GM08714 (cell line): ENCODE data around the gene ZFAND6.
"Not testable (repeated sequence)": the region's sequence is repeated elsewhere in the genome, so short reads cannot be mapped to it uniquely, and the experiment has no call there.

Source experiments
- H3K4me3 ChIP-seq: fragments of 200-500 bp; sonication (Bioruptor generic); 2 replicates; pipeline ENCODE4 v1.5.1; 2014; ENCODE audit warnings: mild to moderate bottlenecking, low read length, inconsistent platforms
- ZNF274 ChIP-seq: IDR thresholded peaks from 2 replicates; pipeline ENCODE4 v1.6.1; 2012; ENCODE audit warnings: mild to moderate bottlenecking, low read depth, low read length

Gene ZFAND6

GRCh38 chr15:80058851-80059785, at the start of gene ZFAND6:
Gene ZFAND6, plus strand, starts transcription at chr15:80059676. Its CDS starts 60,669 bp downstream, at chr15:80120345.
- H3K4me3 ChIP-seq: peak within 1 kb of the TSS; percentile 89
- TF ChIP-seq ZNF274: no peak

GRCh38 chr15:80010131-80010673, 49.3 kb upstream of the ZFAND6 start:
- H3K4me3 ChIP-seq: no peak overlapping the region
- no peak for TF ChIP-seq ZNF274

GRCh38 chr15:80011041-80011523, 48.4 kb upstream of the ZFAND6 start:
- not testable (repeated sequence) for H3K4me3 ChIP-seq

- TF ChIP-seq ZNF274: no peak
- H3K4me3 ChIP-seq: no peak overlapping the region; the same call in 1 of the 2 replicates
Measured at GRCh38 chr15:80011596-80011995, 47.9 kb upstream of the ZFAND6 start.

- no peak overlapping the region for H3K4me3 ChIP-seq
- TF ChIP-seq ZNF274: no peak
Measured at GRCh38 chr15:80012060-80012726, 47.3 kb upstream of the ZFAND6 start.

GRCh38 chr15:80014186-80014585, 45.3 kb upstream of the ZFAND6 start:
- H3K4me3 ChIP-seq: not testable (repeated sequence)

GRCh38 chr15:80015156-80015555, 44.3 kb upstream of the ZFAND6 start:
- H3K4me3 ChIP-seq: no peak overlapping the region
- no peak for TF ChIP-seq ZNF274

- not testable (repeated sequence) for H3K4me3 ChIP-seq
Measured at GRCh38 chr15:80016506-80016905, 43.0 kb upstream of the ZFAND6 start.

- H3K4me3 ChIP-seq: peak overlapping the region; percentile 45; the same call in 1 of the 2 replicates
Measured at GRCh38 chr15:80017139-80017538, 42.3 kb upstream of the ZFAND6 start.

- peak overlapping the region; percentile 57; the same call in 1 of the 2 replicates for H3K4me3 ChIP-seq
- TF ChIP-seq ZNF274: no peak
Measured at GRCh38 chr15:80019168-80019745, 40.2 kb upstream of the ZFAND6 start.

- H3K4me3 ChIP-seq: not testable (repeated sequence)
Measured at GRCh38 chr15:80020149-80020548, 39.3 kb upstream of the ZFAND6 start.

- no peak for TF ChIP-seq ZNF274
- no peak overlapping the region for H3K4me3 ChIP-seq
Measured at GRCh38 chr15:80020731-80021130, 38.7 kb upstream of the ZFAND6 start.

- H3K4me3 ChIP-seq: no peak overlapping the region
- no peak for TF ChIP-seq ZNF274
Measured at GRCh38 chr15:80026310-80026709, 33.2 kb upstream of the ZFAND6 start.

- no peak overlapping the region for H3K4me3 ChIP-seq
- no peak for TF ChIP-seq ZNF274
Measured at GRCh38 chr15:80026754-80027153, 32.7 kb upstream of the ZFAND6 start.

- TF ChIP-seq ZNF274: no peak
Measured at GRCh38 chr15:80028937-80029336, 30.5 kb upstream of the ZFAND6 start.

More at GRCh38 chr15:80028937-80029336, 30.5 kb upstream of the ZFAND6 start:
- no peak overlapping the region for H3K4me3 ChIP-seq
